Endometrial microvascular endothelial cells (primary cell): Measurements from ENCODE around the gene LGR4. TPM values are rescaled to one million over a fixed set of nuclear protein-coding genes. Genes with fewer than 3 reads are reported as not detected.
"Not testable (repeated sequence)": the region's sequence is repeated elsewhere in the genome, so short reads cannot be mapped to it uniquely, and the experiment has no call there.

Experiments used
- in situ Hi-C: cut with HindIII; loops from 2 replicates; pipeline ENCODE4 v1.10.0; 2017; ENCODE audit warnings: low sequenced_read_pairs, low pct_unique_long_range_greater_than_20kb; ENCODE audit errors: inconsistent ontology term
- total RNA-seq: library from RNA; depleted of rRNA; stranded (reverse); fragments of >200 nt; gene quantifications from one replicate; pipeline ENCODE4 v1.2.3, GENCODE V29; 2015; ENCODE audit errors: inconsistent ontology term

The LGR4 gene
- total RNA-seq, 1 donor from 2014 or later, result 3.7 TPM

DNA sequence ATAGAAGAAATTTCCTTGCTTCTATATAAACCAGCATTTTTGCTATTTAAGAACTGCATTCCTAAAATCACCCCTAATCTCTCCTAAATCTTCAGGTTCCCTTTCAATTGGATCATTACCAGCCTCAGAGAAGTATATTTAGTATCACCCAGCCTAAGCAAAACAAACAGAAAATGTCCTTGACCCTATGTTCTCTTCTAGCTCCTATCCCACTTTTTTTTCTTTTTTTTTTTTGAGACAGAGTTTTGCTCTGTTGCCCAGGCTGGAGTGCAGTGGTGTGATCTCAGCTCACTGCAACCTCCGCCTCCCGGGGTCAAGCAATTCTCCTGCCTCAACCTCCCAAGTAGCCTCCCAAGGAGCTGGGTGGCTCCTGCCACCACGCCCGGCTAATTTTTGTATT lies 137.8 kb downstream of the LGR4 start:
- in situ Hi-C loops, result not testable (repeated sequence)

DNA sequence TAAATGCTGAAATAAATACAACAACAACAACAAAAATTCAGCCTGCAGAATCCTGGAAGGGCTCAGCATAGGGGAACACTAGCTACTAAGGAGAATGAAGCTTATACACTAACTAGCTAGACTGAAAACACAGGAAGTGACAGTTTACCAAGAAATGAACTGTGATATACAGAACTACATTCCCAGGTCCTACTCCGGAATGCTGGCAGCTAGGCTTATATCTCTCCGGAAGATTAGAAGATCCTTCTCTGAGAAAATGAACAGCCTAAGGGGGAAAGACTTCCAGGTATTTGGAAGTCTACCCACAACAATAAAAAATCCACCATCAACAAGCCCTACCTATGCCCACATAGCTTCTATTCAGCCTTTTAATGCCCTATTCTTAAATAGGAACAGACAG lies 140.6 kb downstream of the LGR4 start:
- in situ Hi-C loops, result no loop called here

- in situ Hi-C loops, result no loop called here
Measured at GRCh38 chr11:27330633-27331270, 141.8 kb downstream of the LGR4 start.

DNA sequence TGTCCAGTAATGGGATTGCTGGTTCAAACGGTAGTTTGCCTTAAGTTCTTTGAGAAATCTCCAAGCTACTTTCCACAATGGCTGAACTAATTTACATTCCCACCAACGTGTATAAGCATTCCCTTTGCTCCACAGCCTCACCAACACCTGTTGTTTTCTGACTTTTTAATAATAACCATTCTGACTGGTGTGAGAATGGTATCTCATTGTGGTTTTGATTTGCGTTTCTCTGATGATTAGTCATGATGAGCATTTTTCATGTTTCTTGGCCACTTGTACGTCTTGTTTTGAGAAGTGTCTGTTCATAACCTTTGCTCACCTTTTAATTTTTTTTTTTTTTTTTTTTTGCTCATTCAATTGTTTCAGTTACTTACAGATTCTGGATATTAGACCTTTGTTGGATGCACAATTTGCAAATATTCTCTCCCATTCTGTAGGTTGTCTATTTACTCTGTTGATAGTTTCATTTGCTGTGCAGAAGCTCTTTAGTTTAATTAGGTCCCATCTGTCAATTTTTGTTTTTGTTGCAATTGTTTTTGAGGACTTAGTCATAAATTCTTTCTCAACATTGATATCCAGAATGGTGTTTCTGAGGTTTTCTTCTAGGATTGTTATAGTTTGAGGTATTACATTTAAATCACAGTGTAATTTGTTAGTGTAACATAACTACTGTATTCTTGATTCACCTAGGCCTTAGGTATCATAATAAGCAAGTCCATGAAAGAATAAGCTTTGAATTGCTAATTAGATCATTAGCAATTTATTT lies 142.5 kb downstream of the LGR4 start:
- in situ Hi-C loops, result no loop called here

DNA sequence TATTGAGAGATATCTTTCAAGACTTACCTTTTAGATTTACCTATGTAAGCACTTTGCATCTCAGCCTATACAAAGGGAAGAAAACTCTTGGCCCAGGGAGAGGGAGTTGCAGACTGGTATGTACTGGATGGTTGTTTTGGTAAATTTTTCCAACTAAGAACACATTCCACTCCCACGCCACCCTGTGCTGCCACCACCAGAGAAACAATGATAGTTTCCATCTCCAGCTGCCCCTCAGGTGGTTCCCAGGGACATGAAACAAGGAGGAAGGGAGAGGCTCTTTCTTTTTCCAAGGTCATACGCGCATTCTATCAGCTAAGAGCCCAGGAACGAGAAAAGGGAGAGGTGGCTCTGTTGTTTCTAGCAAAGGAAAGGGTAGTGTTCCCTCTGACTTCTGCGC lies 144.0 kb downstream of the LGR4 start:
- in situ Hi-C loops, result no loop called here

DNA sequence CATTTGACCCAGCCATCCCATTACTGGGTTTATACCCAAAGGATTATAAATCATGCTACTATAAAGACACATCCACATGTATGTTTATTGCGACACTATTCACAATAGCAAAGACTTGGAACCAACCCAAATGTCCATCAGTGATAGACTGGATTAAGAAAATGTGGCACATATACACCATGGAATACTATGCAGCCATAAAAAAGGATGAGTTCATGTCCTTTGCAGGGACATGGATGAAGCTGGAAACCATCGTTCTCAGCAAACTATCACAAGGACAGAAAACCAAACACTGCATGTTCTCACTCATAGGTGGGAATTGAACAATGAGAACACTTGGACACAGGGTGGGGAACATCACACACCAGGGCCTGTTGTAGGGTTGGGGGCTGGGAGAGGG lies 145.5 kb downstream of the LGR4 start:
- in situ Hi-C loops, result not testable (repeated sequence)

DNA sequence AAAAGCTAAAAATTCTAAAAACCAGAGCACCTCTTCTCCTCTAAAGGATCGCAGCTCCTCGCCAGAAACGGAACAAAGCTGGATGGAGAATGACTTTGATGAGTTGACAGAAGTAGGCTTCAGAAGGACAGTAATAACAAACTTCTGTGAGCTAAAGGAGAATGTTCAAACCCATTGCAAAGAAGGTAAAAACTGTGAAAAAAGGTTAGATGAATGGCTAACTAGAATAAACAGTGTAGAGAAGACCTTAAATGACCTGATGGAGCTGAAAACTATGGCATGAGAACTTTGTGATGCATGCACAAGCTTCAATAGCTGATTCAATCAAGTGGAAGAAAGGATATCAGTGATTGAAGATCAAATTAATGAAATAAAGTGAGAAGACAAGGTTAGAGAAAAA lies 150.4 kb downstream of the LGR4 start:
- in situ Hi-C loops, result not testable (repeated sequence)

GRCh38 chr11:27321340-27321739 lies 151.2 kb downstream of the LGR4 start:
- in situ Hi-C loops, result not testable (repeated sequence)

- in situ Hi-C loops, result no loop called here
Measured at GRCh38 chr11:27319072-27319471, 153.5 kb downstream of the LGR4 start.

GRCh38 chr11:27317751-27318150 lies 154.8 kb downstream of the LGR4 start:
- in situ Hi-C loops, result no loop called here

Other genes with a start within 250 kb of the LGR4 start
- 5.4 TPM for gene CCDC34, start 109.6 kb downstream of the LGR4 start, total RNA-seq
- gene LIN7C, start 34.0 kb upstream of the LGR4 start, total RNA-seq, result 36.6 TPM
- gene BDNF, start 227.7 kb upstream of the LGR4 start, total RNA-seq, result 6.1 TPM